Mucosa of descending colon (tissue), 3 donors: ENCODE results near the gene CARD10. TPM values are rescaled to one million over a fixed set of nuclear protein-coding genes. Genes with fewer than 3 reads are reported as not detected.

Source experiments
- ATAC-seq: fragments of 200-7000 bp; cut with Tn5 transposase; one replicate; pipeline ENCODE4 v1.9.1; 2020; ENCODE audit warnings: mild to moderate bottlenecking, moderate library complexity
- DNase-seq, 3 donors: peaks; one replicate each; pipeline ENCODE4 v3.0.0-alpha.2; 2020
- H3K36me3 ChIP-seq: fragments of 200-600 bp; one replicate; pipeline ENCODE4 v1.8.0; 2021; ENCODE audit warnings: low read depth, mild to moderate bottlenecking
- H3K4me1 ChIP-seq: fragments of 200-600 bp; one replicate; pipeline ENCODE4 v1.8.0; 2021; ENCODE audit warnings: low read depth, mild to moderate bottlenecking
- H3K4me3 ChIP-seq: fragments of 200-600 bp; one replicate; pipeline ENCODE4 v1.8.0; 2021; ENCODE audit warnings: mild to moderate bottlenecking
- H3K9me3 ChIP-seq: fragments of 200-600 bp; one replicate; pipeline ENCODE4 v1.8.0; 2021; ENCODE audit warnings: mild to moderate bottlenecking
- CTCF ChIP-seq: fragments of 200-600 bp; IDR thresholded peaks from one replicate; pipeline ENCODE4 v1.8.0; 2022; ENCODE audit warnings: antibody characterized with exemption, mild to moderate bottlenecking
- intact Hi-C, 2 donors: fragments of 100-400 bp; cut with DNase I in 1 of 2; cut with micrococcal nuclease in 1 of 2; formaldehyde crosslinking; loops; one replicate each; pipeline versions ENCODE4 v1.11.0 to v1.11.1; 2022; cut with DNase I, micrococcal nuclease
- total RNA-seq, 3 donors: library from RNA; stranded (reverse); fragmentation: NEBNext Ultra II Directional in 2 of 3; extraction: Animal tissue kit (Norgen Biotek cat#: 25700) in 2 of 3; gene quantifications; one replicate each; pipeline versions ENCODE4 v1.2.1 to v1.2.4, GENCODE V29; 2021 to 2023
- donor health status: DM: no; HTN: no; CAD: no; lungs with moderate emphysema.
- donor health status: DM: no; HTN: no; CAD: no.
- donor health status: DM: no; HTN: yes; CAD: no.

The CARD10 gene
- total RNA-seq, 3 donors from 2014 or later = 43.3 to 74.1 (median 60.5) TPM

- peak; percentile 36 for ATAC-seq
- no peak overlapping the region for H3K4me3 ChIP-seq
Observed at GRCh38 chr22:37525073-37525745, 6.0 kb upstream of the CARD10 start.

GRCh38 chr22:37522482-37522881 is 3.3 kb upstream of the CARD10 start:
- DNase-seq (no peak), ATAC-seq (no peak)
- no peak overlapping the region for H3K4me3 ChIP-seq
- intact Hi-C loops = no loop called here
- H3K4me1 ChIP-seq = peaks cover 13% of the 10 kb centered on the region
- H3K36me3 ChIP-seq = no peaks in the 10 kb centered on the region
- H3K9me3 ChIP-seq = no peaks in the 10 kb centered on the region
- TF ChIP-seq CTCF = no peak

More at GRCh38 chr22:37525073-37525745, 6.0 kb upstream of the CARD10 start:
- peak in 1 of 3 donors; percentile 54 for DNase-seq
- Histone ChIP-seq H3K9me3 (no peaks in the 10 kb centered on the region), H3K36me3 (no peaks in the 10 kb centered on the region), H3K4me1 (peaks cover 19% of the 10 kb centered on the region)
- no peak for TF ChIP-seq CTCF
- intact Hi-C loops = loop anchor here in 1 of 2 donors (5.0 kb wide), 1 partner anchor 108 kb away; no protein-coding TSS in a partner anchor

GRCh38 chr22:37521236-37521739 is 2.1 kb upstream of the CARD10 start:
- Histone ChIP-seq H3K9me3 (no peaks in the 10 kb centered on the region), H3K36me3 (no peaks in the 10 kb centered on the region), H3K4me1 (peaks cover 13% of the 10 kb centered on the region), H3K4me3 (no peak overlapping the region)
- intact Hi-C loops = no loop called here
- ATAC-seq = peak; percentile 72
- TF ChIP-seq CTCF = no peak
- peak in 2 of 3 donors; percentile 52 to 61 for DNase-seq

- DNase-seq = peak in 1 of 3 donors; percentile 42
- intact Hi-C loops = no loop called here
- peaks cover 13% of the 10 kb centered on the region for H3K4me1 ChIP-seq
- H3K4me3 ChIP-seq = no peak overlapping the region
- no peak for TF ChIP-seq CTCF
- no peaks in the 10 kb centered on the region for H3K9me3 ChIP-seq
- no peaks in the 10 kb centered on the region for H3K36me3 ChIP-seq
- ATAC-seq = no peak
Observed at GRCh38 chr22:37520776-37521191, 1.6 kb upstream of the CARD10 start.

- Histone ChIP-seq H3K36me3 (no peaks in the 10 kb centered on the region), H3K4me1 (peaks cover 13% of the 10 kb centered on the region), H3K4me3 (peak overlapping the region; percentile 65), H3K9me3 (no peaks in the 10 kb centered on the region)
- DNase-seq (peak in 2 of 3 donors; percentile 60 to 63), ATAC-seq (peak; percentile 39)
- intact Hi-C loops = no loop called here
- TF ChIP-seq CTCF = no peak
Observed at GRCh38 chr22:37518509-37519267, 527 bp downstream of the CARD10 start.
